Diencephalon (tissue), 1 donor: ENCODE measurements around the gene MYBPC1. TPM values are rescaled to one million over a fixed set of nuclear protein-coding genes. Genes with fewer than 3 reads are reported as not detected.

Experiments
- small RNA-seq: library from RNA; depleted of rRNA; stranded (forward); fragments of <200 nt; gene quantifications from one replicate; pipeline ENCODE3, GENCODE V24; 2014
- total RNA-seq: library from RNA; depleted of rRNA; stranded (reverse); fragments of >200 nt; gene quantifications from one replicate; pipeline ENCODE4 v1.2.3, GENCODE V29; 2014

The MYBPC1 gene
- 27.7 TPM for total RNA-seq

DNA sequence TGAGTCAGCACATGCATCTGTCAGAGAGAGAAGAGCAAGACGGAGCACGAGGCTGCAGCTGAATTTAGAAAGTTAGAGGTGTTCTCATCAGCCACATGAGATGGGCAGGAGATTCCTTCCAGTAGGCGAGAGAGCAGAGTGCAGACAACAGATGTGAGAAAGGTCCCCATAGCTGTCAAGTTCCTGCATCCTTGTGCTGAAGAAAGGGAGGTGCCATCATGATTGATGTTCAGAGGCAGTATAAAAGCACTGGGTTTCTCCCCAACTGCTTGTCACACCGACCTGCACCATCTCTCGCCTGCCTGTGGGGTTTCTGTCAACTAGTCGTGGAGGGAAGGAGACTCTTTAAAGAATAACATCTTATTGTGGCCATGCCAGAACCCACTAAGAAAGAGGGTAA, at the start of gene MYBPC1:
MYBPC1 (plus strand) TSS at position 272 of the 400 bp plus-strand sequence; CDS start at position 372, 100 bp downstream.

GRCh38 chr12:101697197-101697929, 102.6 kb downstream of the MYBPC1 start, which contains the start of gene CHPT1:
Gene CHPT1 (plus strand): TSS chr12:101697640. CDS start chr12:101697862, 222 bp downstream.

Small RNA genes lying within 50 kb of the gene (small RNA-seq; reads per million reads assigned to genes)
- not detected for gene RNY1P16

Other genes with a start within 250 kb of the MYBPC1 start
- gene ARL1, start 187.2 kb upstream of the MYBPC1 start, total RNA-seq = 54.7 TPM
- not detected for gene SPIC, start 119.6 kb upstream of the MYBPC1 start, total RNA-seq
- 31.8 TPM for gene CHPT1, start 102.7 kb downstream of the MYBPC1 start, total RNA-seq
- gene SYCP3, start 144.5 kb downstream of the MYBPC1 start, total RNA-seq = 0.46 TPM
- 125 TPM for gene GNPTAB, start 236.0 kb downstream of the MYBPC1 start, total RNA-seq